ENCODE measurements around the gene SAPCD1. TPM values are rescaled to one million over a fixed set of nuclear protein-coding genes. Genes with fewer than 3 reads are reported as not detected.
A peak's percentile ranks its signal among the peaks of the same experiment; 100 is the strongest.

The SAPCD1 gene
- total RNA-seq, 1 experiment from 2014 or later: 18.2 TPM

GRCh38 chr6:31719001-31719400 is 43.5 kb upstream of the SAPCD1 start:
- ATAC-seq (peak; percentile 5; the same call in 1 of the 2 replicates), DNase-seq (ENCODE audit: low read depth, low spot score) (no peak)
- Histone ChIP-seq H3K27me3 (ENCODE audit: insufficient read depth, low read length) (no peaks in the 10 kb centered on the region), H3K9me3 (ENCODE audit: control insufficient read depth in 1 of 2, insufficient read depth in 1 of 2, low read depth in 1 of 2, low read length in 2 of 2) (no peaks in the 10 kb centered on the region), H2AFZ (ENCODE audit: low read depth, low read length, poor library complexity, severe bottlenecking) (no peak overlapping the region), H3K4me1 (ENCODE audit: control insufficient read depth in 1 of 2, insufficient read depth in 2 of 2, low read length in 2 of 2) (peaks cover 35 to 49% of the 10 kb centered on the region in 2 experiments), H3K79me2 (ENCODE audit: insufficient read depth, low read length) (no peaks in the 10 kb centered on the region), H4K20me1 (ENCODE audit: insufficient read depth) (no peaks in the 10 kb centered on the region), H3K36me3 (ENCODE audit: control insufficient read depth in 1 of 2, insufficient read depth in 2 of 2, low read length in 2 of 2) (no peaks in the 10 kb centered on the region), H3K27ac (ENCODE audit: low read depth, low read length) (peak overlapping the region; percentile 36; the same call in 1 of the 2 replicates), H3K4me2 (ENCODE audit: low read length) (peak overlapping the region; percentile 68), H3K9ac (ENCODE audit: low read length) (no peak overlapping the region), H3K4me3 (replicated peaks in 1 of 2; ENCODE audit: low read depth in 1 of 2, low read length in 2 of 2) (0 out of 4 replicates have a peak overlapping the region, but pooled peaks of 1 of the 2 experiments have one; percentile 14), H3K9me2 (ENCODE audit: insufficient read depth) (no peaks in the 10 kb centered on the region)
- ChIA-PET CTCF (no interaction called here), RAD21 (ENCODE audit: low non-redundant PET in 1 of 2, low total read pairs in 2 of 2, uncharacterized antibody in 2 of 2, unreplicated experiment in 2 of 2) (no interaction called here), POLR2A (no interaction called here)
- TF ChIP-seq YY1 (IDR thresholded peaks at IDR 0.05; ENCODE audit: extremely low read depth, insufficient replicate concordance, low read depth, low read length): no peak
- TF ChIP-seq CEBPB (IDR thresholded peaks at IDR 0.05; ENCODE audit: low read depth): no peak
- no TSS peak for BruUV-seq (replicated peaks)
- intact Hi-C loops (cut with micrococcal nuclease): no loop called here

DNA sequence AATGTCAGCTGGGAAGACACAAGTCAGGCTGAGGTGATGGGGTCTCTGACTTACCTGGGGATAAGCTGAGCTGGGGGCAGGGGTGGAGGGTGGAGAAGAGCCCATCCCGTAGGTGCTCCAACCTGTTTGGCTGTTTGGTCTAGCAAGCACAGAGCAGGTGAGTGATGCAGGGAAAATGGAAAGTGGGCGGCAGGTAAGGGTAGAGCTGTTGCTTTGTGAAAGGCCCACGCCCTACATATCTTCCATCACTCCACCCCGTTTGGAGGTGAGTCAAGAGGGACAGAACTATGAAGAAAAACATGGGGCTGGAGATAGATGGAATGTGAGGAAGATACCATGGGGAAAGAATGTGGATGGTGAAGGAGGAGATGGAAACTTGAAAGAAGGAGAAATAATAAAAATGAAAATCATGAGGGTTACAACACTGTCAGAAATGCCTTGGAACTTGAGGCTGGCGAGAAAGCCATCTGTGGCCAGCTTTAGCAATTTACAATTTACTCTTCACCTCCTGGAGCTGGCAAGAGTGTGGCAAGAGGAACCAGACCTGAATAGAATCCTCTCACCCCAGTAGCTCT is 42.2 kb upstream of the SAPCD1 start:
- POLR2A ChIA-PET: no interaction called here

More for the DNA sequence above, 42.2 kb upstream of the SAPCD1 start:
- DNase-seq (ENCODE audit: low read depth, low spot score) (no peak), ATAC-seq (no peak)
- Histone ChIP-seq H3K4me2 (ENCODE audit: low read length) (peak overlapping the region; percentile 45; the same call in 1 of the 2 replicates), H3K36me3 (ENCODE audit: control insufficient read depth in 1 of 2, insufficient read depth in 2 of 2, low read length in 2 of 2) (no peaks in the 10 kb centered on the region), H3K27ac (ENCODE audit: low read depth, low read length) (no peak overlapping the region), H2AFZ (ENCODE audit: low read depth, low read length, poor library complexity, severe bottlenecking) (no peak overlapping the region), H3K27me3 (ENCODE audit: insufficient read depth, low read length) (no peaks in the 10 kb centered on the region), H3K9me3 (ENCODE audit: control insufficient read depth in 1 of 2, insufficient read depth in 1 of 2, low read depth in 1 of 2, low read length in 2 of 2) (no peaks in the 10 kb centered on the region), H4K20me1 (ENCODE audit: insufficient read depth) (no peaks in the 10 kb centered on the region), H3K4me1 (ENCODE audit: control insufficient read depth in 1 of 2, insufficient read depth in 2 of 2, low read length in 2 of 2) (peaks cover 28 to 43% of the 10 kb centered on the region in 2 experiments), H3K9ac (ENCODE audit: low read length) (no peak overlapping the region), H3K4me3 (replicated peaks in 1 of 2; ENCODE audit: low read depth in 1 of 2, low read length in 2 of 2) (no peak overlapping the region), H3K9me2 (ENCODE audit: insufficient read depth) (no peaks in the 10 kb centered on the region), H3K79me2 (ENCODE audit: insufficient read depth, low read length) (no peaks in the 10 kb centered on the region)
- RAD21 ChIA-PET (ENCODE audit: low non-redundant PET in 1 of 2, low total read pairs in 2 of 2, uncharacterized antibody in 2 of 2, unreplicated experiment in 2 of 2): interaction anchor here in 1 of 2 experiments (0.5 kb wide), 1 partner anchor 110 kb away, joined by 8 read pairs; no protein-coding TSS in a partner anchor
- CTCF ChIA-PET: no interaction called here
- intact Hi-C loops (cut with micrococcal nuclease): no loop called here
- TF ChIP-seq SP1 (IDR thresholded peaks at IDR 0.05; ENCODE audit: low read depth) (no peak), ZNF274 (IDR thresholded peaks at IDR 0.05; ENCODE audit: low read depth, low read length) (no peak), JUND (IDR thresholded peaks at IDR 0.05) (no peak), MAX (IDR thresholded peaks at IDR 0.05) (no peak), SRF (IDR thresholded peaks at IDR 0.05; ENCODE audit: low read depth) (no peak), EZH2 (IDR thresholded peaks at IDR 0.05) (no peak)
- TF ChIP-seq, protein P1, sequence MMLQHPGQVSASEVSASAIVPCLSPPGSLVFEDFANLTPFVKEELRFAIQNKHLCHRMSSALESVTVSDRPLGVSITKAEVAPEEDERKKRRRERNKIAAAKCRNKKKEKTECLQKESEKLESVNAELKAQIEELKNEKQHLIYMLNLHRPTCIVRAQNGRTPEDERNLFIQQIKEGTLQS (IDR thresholded peaks at IDR 0.05): no peak
- no TSS peak for BruUV-seq (replicated peaks)

Data from HCT116 (cell line).